Measurements from ENCODE around the gene C1QB.
"Not testable (repeated sequence)": the region's sequence is repeated elsewhere in the genome, so short reads cannot be mapped to it uniquely, and the experiment has no call there.

C1QB gene

DNA sequence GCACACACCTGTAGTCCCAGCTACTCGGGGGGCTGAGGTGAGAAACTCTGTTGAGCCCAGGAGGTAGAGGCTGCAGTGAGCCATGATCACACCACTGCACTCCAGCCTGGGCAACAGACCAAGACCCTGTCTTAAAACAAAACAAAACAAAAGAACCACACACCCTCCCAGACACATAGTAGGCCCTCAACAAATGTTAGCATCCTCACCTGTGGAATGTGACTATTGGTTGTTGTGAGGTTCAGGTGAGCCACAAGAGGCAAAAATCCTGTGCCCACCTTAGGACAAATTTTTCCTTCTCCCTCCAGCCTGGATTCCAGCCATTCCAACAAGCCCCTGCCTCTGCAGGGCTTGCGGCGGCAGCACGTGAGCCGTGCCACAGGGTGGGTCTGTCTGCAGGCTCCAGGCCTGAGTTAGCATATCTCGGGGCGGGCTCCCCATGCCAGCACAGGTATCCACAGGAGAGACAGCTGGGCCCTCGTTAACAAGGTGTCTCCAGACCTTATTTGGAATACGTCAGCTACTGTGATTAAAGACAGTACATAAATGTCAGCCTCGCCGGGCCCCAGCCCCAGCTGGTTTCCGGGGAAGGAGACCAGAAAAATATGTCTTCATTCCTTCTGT lies 17.4 kb downstream of the C1QB start:
- TF ChIP-seq, protein P1, sequence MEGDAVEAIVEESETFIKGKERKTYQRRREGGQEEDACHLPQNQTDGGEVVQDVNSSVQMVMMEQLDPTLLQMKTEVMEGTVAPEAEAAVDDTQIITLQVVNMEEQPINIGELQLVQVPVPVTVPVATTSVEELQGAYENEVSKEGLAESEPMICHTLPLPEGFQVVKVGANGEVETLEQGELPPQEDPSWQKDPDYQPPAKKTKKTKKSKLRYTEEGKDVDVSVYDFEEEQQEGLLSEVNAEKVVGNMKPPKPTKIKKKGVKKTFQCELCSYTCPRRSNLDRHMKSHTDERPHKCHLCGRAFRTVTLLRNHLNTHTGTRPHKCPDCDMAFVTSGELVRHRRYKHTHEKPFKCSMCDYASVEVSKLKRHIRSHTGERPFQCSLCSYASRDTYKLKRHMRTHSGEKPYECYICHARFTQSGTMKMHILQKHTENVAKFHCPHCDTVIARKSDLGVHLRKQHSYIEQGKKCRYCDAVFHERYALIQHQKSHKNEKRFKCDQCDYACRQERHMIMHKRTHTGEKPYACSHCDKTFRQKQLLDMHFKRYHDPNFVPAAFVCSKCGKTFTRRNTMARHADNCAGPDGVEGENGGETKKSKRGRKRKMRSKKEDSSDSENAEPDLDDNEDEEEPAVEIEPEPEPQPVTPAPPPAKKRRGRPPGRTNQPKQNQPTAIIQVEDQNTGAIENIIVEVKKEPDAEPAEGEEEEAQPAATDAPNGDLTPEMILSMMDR (IDR thresholded peaks at IDR 0.05; ENCODE audit: low read length, missing control alignments) = no peak
- no peak overlapping the region for H3K4me3 ChIP-seq (replicated peaks; ENCODE audit: low read depth, low read length)
- DNase-seq (ENCODE audit: low read depth) = no peak

DNA sequence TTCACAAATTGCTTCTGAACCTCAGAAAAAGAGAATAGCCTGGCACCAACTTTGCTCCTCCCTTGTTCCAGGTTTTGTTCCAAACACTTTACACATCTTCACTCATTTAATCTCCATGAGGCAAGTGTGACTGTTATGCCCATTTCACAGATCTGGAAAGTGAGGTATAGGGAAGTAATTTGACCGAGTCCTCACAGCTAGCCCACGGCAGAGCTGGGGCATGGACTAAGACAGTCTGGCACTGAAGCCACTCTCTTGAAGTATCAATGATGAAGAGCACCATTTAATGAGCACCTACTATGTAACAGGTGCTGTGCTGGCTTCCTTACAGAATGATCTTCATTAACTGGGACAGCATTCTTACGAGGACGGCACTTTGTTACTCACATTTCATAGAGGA lies 19.0 kb downstream of the C1QB start:
- TF ChIP-seq, protein P1 (IDR thresholded peaks at IDR 0.05; ENCODE audit: low read length, missing control alignments) = no peak
- H3K4me3 ChIP-seq (replicated peaks; ENCODE audit: low read depth, low read length) = no peak overlapping the region
- DNase-seq (ENCODE audit: low read depth) = no peak

DNA sequence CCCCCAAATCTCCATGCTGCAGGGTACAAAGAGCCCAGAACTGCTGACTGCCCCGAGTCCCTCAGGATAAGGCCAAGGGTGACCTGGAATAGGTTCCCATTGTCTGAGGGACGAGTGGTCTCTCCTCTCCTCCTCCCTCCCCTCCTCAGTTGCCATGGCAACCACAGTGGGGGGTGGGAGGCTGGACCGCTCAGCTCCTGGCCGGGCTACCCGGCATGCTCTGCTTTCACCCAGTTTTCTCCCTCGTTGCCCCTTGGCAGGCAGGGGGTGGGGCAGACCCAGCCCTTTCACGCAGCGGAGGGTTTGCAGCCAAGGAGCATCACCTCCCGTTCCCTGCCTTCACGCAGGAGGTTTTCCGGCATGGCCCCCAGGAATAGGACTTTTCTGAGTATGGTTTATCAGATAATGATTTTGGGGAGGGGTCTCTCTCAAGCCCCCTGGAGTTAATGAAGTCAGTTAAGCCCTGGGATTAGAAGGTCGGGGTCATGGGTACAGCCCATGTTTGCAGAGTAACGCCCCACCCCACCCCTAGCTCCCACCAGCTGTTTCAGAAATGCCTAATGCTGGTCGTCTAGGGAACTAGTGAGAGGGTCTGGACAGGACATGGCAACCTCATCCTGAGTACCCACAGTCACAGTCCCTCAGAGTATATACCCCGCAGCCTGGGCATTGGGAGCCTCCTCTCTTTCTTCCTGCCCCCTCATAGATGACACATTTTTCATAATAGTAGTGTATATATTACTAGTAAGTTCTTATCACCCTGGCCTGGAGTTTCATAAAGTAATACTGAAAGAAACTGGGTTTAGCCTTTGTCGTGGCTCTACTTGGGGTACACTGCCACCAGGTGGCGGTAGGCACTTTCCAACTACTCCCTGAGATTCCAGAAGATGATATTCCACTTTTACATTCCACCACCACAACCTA lies 20.7 kb downstream of the C1QB start:
- no peak overlapping the region for H3K4me3 ChIP-seq (replicated peaks; ENCODE audit: low read depth, low read length)
- DNase-seq (ENCODE audit: low read depth) = peak; percentile 80
- TF ChIP-seq, protein P1 (IDR thresholded peaks at IDR 0.05; ENCODE audit: low read length, missing control alignments) = peak; percentile 89

DNA sequence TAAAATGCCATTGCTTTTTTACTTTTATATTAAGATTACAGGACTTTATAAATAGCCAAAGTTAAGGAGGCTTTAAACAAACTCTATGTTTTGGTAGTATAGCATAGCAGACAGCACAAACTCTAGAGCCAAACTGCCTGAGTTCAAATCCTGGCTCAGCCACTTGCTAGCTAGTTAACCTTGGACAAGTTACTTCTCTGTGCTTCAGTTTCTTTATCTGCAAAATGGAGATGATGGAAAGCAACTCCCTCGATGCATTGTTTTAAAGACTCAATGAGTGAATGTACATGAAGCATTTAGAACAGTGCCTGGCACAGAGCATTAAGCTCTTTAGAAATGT lies 21.3 kb downstream of the C1QB start:
- no peak overlapping the region for H3K4me3 ChIP-seq (replicated peaks; ENCODE audit: low read depth, low read length)
- DNase-seq (ENCODE audit: low read depth) = no peak
- TF ChIP-seq, protein P1 (IDR thresholded peaks at IDR 0.05; ENCODE audit: low read length, missing control alignments) = no peak

DNA sequence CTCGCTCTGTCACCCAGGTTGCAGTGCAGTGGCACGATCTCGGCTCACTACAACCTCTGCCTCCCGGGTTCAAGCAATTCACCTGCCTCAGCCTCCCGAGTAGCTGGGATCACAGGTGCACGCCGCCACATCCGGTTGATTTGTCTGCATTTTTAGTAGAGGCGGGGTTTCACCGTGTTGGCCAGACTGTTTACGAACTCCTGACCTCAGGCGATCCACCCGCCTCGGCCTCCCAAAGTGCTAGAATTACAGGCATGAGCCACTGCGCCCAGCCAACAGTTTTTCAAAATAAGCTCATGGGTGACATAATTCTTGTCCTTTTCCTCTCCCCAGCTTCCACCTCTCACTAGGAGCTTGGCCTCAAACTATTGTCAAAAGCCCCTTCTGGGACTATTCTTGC lies 23.1 kb downstream of the C1QB start:
- not testable (repeated sequence) for H3K4me3 ChIP-seq (replicated peaks; ENCODE audit: low read depth, low read length); DNase-seq (ENCODE audit: low read depth)

DNA sequence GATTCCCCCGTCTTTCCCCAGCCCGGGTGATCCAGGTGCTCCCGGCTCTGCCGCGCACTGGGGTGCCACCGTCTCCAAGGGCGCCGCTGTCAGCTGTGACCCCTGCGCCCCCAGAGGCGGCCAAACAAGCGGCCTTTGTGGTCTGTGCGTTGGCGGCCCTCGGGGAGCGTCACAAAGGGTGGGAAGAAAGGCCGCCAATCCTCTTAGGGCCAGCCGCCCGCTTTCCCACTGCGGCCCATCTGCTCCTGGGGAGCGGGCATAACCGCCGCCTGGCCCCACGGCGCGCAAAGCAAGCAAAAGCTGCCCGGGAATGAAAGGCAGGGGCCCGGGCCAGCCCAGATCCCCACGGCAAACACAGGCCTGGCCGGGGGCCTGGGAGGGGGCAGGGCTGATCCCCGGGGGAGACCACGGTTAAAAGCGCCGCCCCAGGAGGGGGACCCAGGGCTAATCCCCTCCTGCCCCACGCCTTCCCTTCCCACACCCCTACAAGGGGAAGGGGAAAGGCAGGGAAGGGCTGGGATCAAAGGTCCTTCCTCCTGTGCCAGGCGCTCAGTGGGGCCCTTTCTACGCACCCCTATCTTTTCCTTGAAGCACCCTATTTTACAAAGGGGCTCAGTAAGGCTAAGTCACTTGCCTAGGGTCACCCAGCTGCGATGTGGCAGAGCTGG lies 24.0 kb downstream of the C1QB start:
- TF ChIP-seq, protein P1 (IDR thresholded peaks at IDR 0.05; ENCODE audit: low read length, missing control alignments) = no peak
- no peak overlapping the region for H3K4me3 ChIP-seq (replicated peaks; ENCODE audit: low read depth, low read length)
- no peak for DNase-seq (ENCODE audit: low read depth)
